ENCODE results near the gene STX17.

The STX17 gene

GRCh38 chr9:99955606-99956005, 49.2 kb downstream of the STX17 start:
- TF ChIP-seq CTCF (IDR thresholded peaks at IDR 0.05; ENCODE audit: low read depth, low read length, missing control alignments) = no peak
- no peak for DNase-seq (ENCODE audit: low read depth)
- H3K4me3 ChIP-seq (ENCODE audit: low read depth, low read length) = no peak overlapping the region
- in situ Hi-C loops (cut with HindIII; ENCODE audit: low sequenced_read_pairs) = no loop called here

GRCh38 chr9:99962680-99963261, 56.3 kb downstream of the STX17 start:
- no peak for TF ChIP-seq CTCF (IDR thresholded peaks at IDR 0.05; ENCODE audit: low read depth, low read length, missing control alignments)
- in situ Hi-C loops (cut with HindIII; ENCODE audit: low sequenced_read_pairs) = no loop called here
- H3K4me3 ChIP-seq (ENCODE audit: low read depth, low read length) = no peak overlapping the region
- DNase-seq (ENCODE audit: low read depth) = no peak

- TF ChIP-seq CTCF (IDR thresholded peaks at IDR 0.05; ENCODE audit: low read depth, low read length, missing control alignments) = no peak
- in situ Hi-C loops (cut with HindIII; ENCODE audit: low sequenced_read_pairs) = no loop called here
- no peak overlapping the region for H3K4me3 ChIP-seq (ENCODE audit: low read depth, low read length)
- DNase-seq (ENCODE audit: low read depth) = no peak
Observed at GRCh38 chr9:99964336-99964735, 57.9 kb downstream of the STX17 start.

GRCh38 chr9:99966001-99966400, 59.5 kb downstream of the STX17 start:
- DNase-seq (ENCODE audit: low read depth) = no peak
- no peak for TF ChIP-seq CTCF (IDR thresholded peaks at IDR 0.05; ENCODE audit: low read depth, low read length, missing control alignments)
- in situ Hi-C loops (cut with HindIII; ENCODE audit: low sequenced_read_pairs) = no loop called here
- no peak overlapping the region for H3K4me3 ChIP-seq (ENCODE audit: low read depth, low read length)

GRCh38 chr9:99966716-99967115, 60.3 kb downstream of the STX17 start:
- no peak overlapping the region for H3K4me3 ChIP-seq (ENCODE audit: low read depth, low read length)
- in situ Hi-C loops (cut with HindIII; ENCODE audit: low sequenced_read_pairs) = no loop called here
- TF ChIP-seq CTCF (IDR thresholded peaks at IDR 0.05; ENCODE audit: low read depth, low read length, missing control alignments) = no peak
- DNase-seq (ENCODE audit: low read depth) = peak; percentile 3

- no peak for TF ChIP-seq CTCF (IDR thresholded peaks at IDR 0.05; ENCODE audit: low read depth, low read length, missing control alignments)
- H3K4me3 ChIP-seq (ENCODE audit: low read depth, low read length) = no peak overlapping the region
- in situ Hi-C loops (cut with HindIII; ENCODE audit: low sequenced_read_pairs) = no loop called here
- no peak for DNase-seq (ENCODE audit: low read depth)
Observed at GRCh38 chr9:99967457-99967856, 61.0 kb downstream of the STX17 start.
